Inferior parietal cortex (tissue), 1 donor: ENCODE measurements around the gene CPM.
"Not testable (repeated sequence)": the region's sequence is repeated elsewhere in the genome, so short reads cannot be mapped to it uniquely, and the experiment has no call there.

Experiments used
- DNase-seq: peaks from one replicate; pipeline ENCODE4 v3.0.0-alpha.2; 2016; ENCODE audit errors: extremely low spot score

The CPM gene

GRCh38 chr12:68807576-68808387 is 125.2 kb downstream of the CPM start, which contains the start of gene MDM2:
MDM2 (plus strand) TSS chr12:68808177; CDS start chr12:68808478, 301 bp downstream.
- peak; percentile 90 for DNase-seq

- not testable (repeated sequence) for DNase-seq
Measured at GRCh38 chr12:68807274-68807575, 125.7 kb downstream of the CPM start.

DNA sequence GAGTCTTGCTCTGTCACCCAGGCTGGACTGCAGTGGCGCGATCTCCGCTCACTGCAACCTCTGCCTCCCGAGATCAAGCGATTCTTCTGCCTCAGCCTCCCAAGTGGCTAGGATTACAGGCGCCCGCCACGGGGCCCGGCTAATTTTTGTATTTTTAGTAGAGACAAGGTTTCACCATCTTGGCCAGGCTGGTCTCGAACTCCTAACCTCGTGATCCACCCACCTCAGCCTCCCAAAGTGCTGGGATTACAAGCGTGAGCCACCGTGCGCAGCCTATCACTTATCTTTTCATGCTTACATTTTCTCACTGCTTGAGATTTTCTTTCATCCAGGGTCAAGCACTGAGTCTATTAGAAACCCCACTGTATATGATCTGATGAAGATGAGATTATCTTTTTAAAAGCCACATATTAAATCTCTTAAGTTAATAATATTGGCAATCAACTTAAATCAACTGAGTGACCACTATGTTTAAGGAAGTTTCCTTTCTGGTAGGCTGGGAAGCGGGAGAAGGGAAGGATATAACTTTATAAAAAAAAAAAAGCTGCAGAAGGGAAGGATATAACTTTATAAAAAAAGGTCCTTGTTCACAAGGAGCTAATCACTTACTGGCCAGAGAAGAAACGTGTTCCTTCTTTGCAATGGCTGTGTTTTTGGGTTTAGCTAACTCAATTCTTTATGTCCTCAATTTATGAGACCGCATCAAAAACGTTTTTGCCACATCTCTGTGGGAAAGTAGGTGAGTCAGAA is 126.3 kb downstream of the CPM start:
- no peak for DNase-seq

DNA sequence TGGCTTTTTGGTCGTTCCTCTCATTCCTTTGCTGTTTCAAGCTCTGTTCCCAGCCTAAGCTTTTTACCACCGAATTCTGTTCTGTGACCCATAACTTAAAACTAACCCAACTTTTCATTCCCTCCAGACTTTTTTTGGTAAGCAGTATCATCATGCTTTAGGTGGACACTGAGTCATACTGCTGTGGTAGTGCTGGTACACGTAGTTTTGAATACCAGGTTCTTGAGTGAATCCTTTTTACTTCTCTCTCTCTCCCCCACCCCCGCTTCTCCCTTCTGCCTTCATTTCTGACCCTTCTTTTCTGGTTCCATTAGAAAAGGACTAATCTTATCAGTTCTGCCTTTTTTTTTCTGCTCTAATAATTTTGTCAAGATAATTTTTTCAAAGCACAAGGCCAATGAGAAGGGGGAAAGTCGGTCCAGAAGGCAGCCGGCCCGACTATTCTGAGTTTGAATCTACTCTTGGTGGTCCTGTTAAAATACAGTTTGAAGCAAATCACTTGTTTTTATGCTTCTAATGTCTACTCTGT is 127.3 kb downstream of the CPM start:
- DNase-seq, result no peak

DNA sequence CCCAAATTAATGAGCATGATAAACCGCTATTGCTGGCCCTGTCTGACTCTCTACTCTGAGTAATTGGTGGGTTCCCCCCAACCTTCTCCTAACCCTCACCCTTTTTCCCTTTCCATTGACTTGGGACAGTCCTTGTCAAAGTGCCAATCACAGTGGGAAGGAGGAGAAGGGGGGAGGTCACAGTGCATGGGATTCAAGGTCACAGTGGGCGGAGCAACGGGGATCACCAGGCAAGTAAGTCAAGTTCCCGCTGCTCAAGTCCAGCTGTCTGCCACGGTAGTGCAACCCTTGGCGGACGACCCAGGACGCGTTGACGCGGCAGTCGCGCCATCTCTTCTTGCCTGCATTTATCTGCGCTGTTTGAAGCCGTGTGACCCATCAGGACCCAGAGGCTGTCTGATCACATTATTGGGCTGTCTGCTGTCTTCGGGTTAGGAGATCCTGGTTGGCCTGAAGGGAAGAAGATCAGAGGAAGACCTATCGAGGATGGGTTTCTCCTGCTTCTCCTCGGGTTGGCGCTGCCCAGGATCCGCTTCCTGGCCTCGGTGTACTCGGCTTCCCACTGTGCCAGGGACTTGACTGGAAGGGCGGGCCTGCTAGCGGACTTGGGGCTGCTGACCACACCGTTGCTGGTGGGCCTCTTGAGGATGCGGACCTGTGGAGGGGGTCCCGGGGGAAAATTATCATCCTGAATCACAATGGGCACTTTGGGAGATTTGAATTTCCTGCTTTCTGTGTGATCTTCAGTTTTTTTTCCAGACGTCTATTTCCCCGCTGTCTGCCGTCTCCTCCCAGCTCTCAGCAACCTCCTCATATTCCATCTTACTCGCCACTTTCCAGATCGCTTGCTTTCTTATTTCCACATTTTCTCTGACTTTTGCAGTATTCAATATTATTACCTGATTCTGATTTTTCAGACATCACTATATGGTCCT is 128.0 kb downstream of the CPM start:
- no peak for DNase-seq

DNA sequence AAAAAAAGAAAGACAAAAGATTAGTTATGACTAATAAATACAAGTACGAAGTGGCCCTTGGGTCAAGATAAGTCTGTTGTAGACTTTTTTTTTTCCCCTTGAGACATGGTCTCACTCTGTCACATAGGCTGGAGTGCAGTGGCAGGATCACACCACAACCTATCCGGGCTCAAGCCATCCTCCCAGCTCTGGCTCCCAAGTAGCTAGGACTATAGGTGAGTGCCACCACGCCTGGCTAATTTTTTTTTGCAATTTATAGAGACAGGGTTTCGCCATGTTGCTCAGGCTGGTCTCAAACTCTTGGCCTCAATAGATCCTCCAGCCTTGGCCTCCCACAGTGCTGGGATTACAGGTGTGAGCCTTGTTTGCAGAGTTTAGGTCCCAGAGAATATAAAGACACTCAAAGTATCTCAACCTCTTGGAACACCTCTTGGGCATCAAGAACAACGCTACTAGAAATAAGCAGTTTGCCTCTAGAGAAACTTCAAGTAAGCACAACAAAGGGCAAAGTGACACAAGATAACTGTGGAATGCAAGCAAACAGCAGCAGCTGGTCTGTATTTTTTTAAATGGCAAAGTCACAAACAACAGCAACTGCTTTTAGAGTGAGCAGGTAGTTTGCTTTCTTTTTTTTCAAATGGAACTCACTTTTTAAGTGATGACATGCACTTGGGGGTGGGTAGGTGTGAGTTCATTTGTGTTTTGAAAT is 128.9 kb downstream of the CPM start:
- DNase-seq, result no peak

DNA sequence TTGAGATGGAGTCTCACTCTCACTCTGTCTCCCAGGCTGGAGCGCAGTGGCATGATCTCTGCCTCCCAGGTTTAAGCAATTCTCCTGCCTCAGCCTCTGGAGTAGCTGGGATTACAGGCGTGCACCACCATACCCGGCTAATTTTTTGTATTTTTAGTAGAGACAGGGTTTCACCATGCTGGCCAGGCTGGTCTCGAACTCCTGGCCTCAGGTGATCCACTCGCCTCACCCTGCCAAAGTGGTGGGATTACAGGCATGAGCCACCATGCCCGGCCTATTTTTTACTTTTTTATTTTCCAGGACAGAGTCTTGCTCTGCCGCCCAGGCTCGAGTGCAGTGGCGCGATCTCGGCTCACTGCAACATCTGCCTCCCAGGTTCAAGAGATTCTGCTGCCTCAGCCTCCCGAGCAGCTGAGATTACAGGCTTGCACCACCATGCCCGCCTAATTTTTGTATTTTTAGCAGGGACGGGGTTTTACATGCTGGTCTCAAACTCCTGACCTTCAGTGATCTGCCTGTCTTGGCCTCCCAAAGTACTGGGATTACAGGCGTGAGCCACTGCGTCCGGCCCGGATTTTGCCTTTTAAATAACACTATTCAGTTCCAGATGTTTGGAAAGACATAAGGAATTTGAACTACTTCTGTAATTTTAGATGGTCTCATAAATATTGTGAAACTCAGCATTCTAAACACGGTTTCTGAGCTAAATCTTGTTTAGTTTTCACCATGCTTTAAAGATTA is 129.9 kb downstream of the CPM start:
- not testable (repeated sequence) for DNase-seq

- DNase-seq, result not testable (repeated sequence)
Measured at GRCh38 chr12:68802372-68802745, 130.6 kb downstream of the CPM start.
